ENCODE results near the gene ELMO2.

- TF ChIP-seq TAF1 (IDR thresholded peaks at IDR 0.05; ENCODE audit: low read depth) (no peak), EP300 (IDR thresholded peaks at IDR 0.05; ENCODE audit: borderline replicate concordance) (no peak), CEBPB (IDR thresholded peaks at IDR 0.05) (no peak), NFIC (IDR thresholded peaks at IDR 0.05) (no peak), RAD21 (IDR thresholded peaks at IDR 0.05; ENCODE audit: low read depth) (no peak), FOXM1 (IDR thresholded peaks at IDR 0.05; ENCODE audit: borderline replicate concordance, low read depth) (no peak), CREB1 (IDR thresholded peaks at IDR 0.05; ENCODE audit: low read depth) (no peak), YY1 (IDR thresholded peaks at IDR 0.05; ENCODE audit: low read depth) (no peak), EGR1 (IDR thresholded peaks at IDR 0.05) (no peak), TCF12 (IDR thresholded peaks at IDR 0.05; ENCODE audit: low read depth) (no peak), USF1 (IDR thresholded peaks at IDR 0.05) (no peak)
- TF ChIP-seq, protein P1, sequence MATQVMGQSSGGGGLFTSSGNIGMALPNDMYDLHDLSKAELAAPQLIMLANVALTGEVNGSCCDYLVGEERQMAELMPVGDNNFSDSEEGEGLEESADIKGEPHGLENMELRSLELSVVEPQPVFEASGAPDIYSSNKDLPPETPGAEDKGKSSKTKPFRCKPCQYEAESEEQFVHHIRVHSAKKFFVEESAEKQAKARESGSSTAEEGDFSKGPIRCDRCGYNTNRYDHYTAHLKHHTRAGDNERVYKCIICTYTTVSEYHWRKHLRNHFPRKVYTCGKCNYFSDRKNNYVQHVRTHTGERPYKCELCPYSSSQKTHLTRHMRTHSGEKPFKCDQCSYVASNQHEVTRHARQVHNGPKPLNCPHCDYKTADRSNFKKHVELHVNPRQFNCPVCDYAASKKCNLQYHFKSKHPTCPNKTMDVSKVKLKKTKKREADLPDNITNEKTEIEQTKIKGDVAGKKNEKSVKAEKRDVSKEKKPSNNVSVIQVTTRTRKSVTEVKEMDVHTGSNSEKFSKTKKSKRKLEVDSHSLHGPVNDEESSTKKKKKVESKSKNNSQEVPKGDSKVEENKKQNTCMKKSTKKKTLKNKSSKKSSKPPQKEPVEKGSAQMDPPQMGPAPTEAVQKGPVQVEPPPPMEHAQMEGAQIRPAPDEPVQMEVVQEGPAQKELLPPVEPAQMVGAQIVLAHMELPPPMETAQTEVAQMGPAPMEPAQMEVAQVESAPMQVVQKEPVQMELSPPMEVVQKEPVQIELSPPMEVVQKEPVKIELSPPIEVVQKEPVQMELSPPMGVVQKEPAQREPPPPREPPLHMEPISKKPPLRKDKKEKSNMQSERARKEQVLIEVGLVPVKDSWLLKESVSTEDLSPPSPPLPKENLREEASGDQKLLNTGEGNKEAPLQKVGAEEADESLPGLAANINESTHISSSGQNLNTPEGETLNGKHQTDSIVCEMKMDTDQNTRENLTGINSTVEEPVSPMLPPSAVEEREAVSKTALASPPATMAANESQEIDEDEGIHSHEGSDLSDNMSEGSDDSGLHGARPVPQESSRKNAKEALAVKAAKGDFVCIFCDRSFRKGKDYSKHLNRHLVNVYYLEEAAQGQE (IDR thresholded peaks at IDR 0.05; ENCODE audit: low read depth): no peak
- TF ChIP-seq, protein P2, sequence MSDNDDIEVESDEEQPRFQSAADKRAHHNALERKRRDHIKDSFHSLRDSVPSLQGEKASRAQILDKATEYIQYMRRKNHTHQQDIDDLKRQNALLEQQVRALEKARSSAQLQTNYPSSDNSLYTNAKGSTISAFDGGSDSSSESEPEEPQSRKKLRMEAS (IDR thresholded peaks at IDR 0.05): no peak
These were observed 78.1 kb downstream of the ELMO2 start for GRCh38 chr20:46328200-46328882.

Data from Ishikawa (cell line).